Measurements from ENCODE around the gene NHLH1.

DNA sequence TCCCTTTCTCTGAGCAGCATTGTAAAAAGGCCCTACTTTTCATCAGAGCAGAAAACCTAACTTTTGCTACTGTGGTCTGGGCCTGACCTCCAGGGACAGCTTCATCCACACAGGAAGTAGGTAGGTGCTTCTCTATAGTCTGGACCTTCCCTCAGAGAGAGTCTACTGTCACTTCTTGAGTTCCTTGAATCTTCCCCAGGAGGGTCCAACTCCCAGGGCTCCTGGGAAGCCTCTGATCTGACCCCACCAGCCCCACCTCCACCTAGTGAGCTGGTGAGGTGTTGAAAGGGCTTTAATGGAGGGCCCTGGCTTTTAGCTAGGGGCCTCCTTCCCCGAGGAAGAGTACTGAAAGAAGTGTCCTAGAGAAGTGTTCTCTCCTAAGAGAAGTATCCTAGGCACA, 30.8 kb downstream of the NHLH1 start:
- TF ChIP-seq, protein P1, sequence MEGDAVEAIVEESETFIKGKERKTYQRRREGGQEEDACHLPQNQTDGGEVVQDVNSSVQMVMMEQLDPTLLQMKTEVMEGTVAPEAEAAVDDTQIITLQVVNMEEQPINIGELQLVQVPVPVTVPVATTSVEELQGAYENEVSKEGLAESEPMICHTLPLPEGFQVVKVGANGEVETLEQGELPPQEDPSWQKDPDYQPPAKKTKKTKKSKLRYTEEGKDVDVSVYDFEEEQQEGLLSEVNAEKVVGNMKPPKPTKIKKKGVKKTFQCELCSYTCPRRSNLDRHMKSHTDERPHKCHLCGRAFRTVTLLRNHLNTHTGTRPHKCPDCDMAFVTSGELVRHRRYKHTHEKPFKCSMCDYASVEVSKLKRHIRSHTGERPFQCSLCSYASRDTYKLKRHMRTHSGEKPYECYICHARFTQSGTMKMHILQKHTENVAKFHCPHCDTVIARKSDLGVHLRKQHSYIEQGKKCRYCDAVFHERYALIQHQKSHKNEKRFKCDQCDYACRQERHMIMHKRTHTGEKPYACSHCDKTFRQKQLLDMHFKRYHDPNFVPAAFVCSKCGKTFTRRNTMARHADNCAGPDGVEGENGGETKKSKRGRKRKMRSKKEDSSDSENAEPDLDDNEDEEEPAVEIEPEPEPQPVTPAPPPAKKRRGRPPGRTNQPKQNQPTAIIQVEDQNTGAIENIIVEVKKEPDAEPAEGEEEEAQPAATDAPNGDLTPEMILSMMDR (conservative IDR thresholded peaks at IDR 0.05; ENCODE audit: low read depth, low read length), result no peak
- TF ChIP-seq MAFK (IDR thresholded peaks at IDR 0.05; ENCODE audit: low read depth, low read length), result no peak
- TF ChIP-seq POLR2A (IDR thresholded peaks at IDR 0.05; ENCODE audit: low read depth, low read length), result no peak
- no peak for TF ChIP-seq RAD21 (IDR thresholded peaks at IDR 0.05; ENCODE audit: low read length)
- no peak for TF ChIP-seq FOS (IDR thresholded peaks at IDR 0.05; ENCODE audit: low read depth, low read length)
- TF ChIP-seq BHLHE40 (IDR thresholded peaks at IDR 0.05; ENCODE audit: low read depth, low read length), result no peak
- TF ChIP-seq, protein P2, sequence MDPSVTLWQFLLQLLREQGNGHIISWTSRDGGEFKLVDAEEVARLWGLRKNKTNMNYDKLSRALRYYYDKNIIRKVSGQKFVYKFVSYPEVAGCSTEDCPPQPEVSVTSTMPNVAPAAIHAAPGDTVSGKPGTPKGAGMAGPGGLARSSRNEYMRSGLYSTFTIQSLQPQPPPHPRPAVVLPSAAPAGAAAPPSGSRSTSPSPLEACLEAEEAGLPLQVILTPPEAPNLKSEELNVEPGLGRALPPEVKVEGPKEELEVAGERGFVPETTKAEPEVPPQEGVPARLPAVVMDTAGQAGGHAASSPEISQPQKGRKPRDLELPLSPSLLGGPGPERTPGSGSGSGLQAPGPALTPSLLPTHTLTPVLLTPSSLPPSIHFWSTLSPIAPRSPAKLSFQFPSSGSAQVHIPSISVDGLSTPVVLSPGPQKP (IDR thresholded peaks at IDR 0.05; ENCODE audit: borderline replicate concordance, low read depth, low read length), result no peak
- no peak for TF ChIP-seq CEBPB (IDR thresholded peaks at IDR 0.05; ENCODE audit: low read depth, low read length)
- TF ChIP-seq SMC3 (IDR thresholded peaks at IDR 0.05; ENCODE audit: low read depth, low read length), result no peak
- TF ChIP-seq, protein P3, sequence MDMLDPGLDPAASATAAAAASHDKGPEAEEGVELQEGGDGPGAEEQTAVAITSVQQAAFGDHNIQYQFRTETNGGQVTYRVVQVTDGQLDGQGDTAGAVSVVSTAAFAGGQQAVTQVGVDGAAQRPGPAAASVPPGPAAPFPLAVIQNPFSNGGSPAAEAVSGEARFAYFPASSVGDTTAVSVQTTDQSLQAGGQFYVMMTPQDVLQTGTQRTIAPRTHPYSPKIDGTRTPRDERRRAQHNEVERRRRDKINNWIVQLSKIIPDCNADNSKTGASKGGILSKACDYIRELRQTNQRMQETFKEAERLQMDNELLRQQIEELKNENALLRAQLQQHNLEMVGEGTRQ (IDR thresholded peaks at IDR 0.05; ENCODE audit: low read depth, low read length), result no peak
- no peak for TF ChIP-seq MXI1 (IDR thresholded peaks at IDR 0.05; ENCODE audit: borderline replicate concordance, low read depth, low read length)
- TF ChIP-seq NFE2L2 (IDR thresholded peaks at IDR 0.05; ENCODE audit: low read depth, low read length), result no peak
- no peak for TF ChIP-seq MAZ (IDR thresholded peaks at IDR 0.05; ENCODE audit: borderline replicate concordance, low read depth, low read length)
